A673 (cell line): Measurements from ENCODE around the gene SPPL2B. TPM values are rescaled to one million over a fixed set of nuclear protein-coding genes. Genes with fewer than 3 reads are reported as not detected.

Experiments
- BruUV-seq: library from RNA; stranded (reverse); fragments of 400-500 nt; replicated peaks from 2 replicates; lab custom pipeline; 2021; lab: Mats Ljungman, UMichigan
- CTCF ChIA-PET: fragments of 300-600 bp; sonication (Branson Sonifier 250); formaldehyde crosslinking; loops from one replicate; lab custom pipeline; 2022; ENCODE audit warnings: antibody characterized with exemption; lab: Charles Lee
- POLR2A ChIA-PET: fragments of 300-600 bp; sonication (Branson Sonifier 250); formaldehyde crosslinking; loops from one replicate; lab custom pipeline; 2022; ENCODE audit warnings: antibody characterized with exemption; ENCODE audit not compliant: low non-redundant PET; lab: Charles Lee
- DNase-seq: peaks from one replicate; pipeline ENCODE4 v3.0.0-alpha.2; 2015; ENCODE audit warnings: low spot score
- H3K27ac ChIP-seq: fragments of 200-600 bp; sonication (generic); 2 replicates; pipeline ENCODE4 v1.5.1; 2016; ENCODE audit warnings: mixed run types, low read depth, mild to moderate bottlenecking, mixed read lengths, antibody characterized with exemption, low read length; ENCODE audit not compliant: poor library complexity, severe bottlenecking
- H3K27me3 ChIP-seq: fragments of 200-600 bp; sonication (generic); replicated peaks from 2 replicates; pipeline ENCODE4 v1.6.1; 2017; ENCODE audit warnings: mixed run types, low read depth, mild to moderate bottlenecking, mixed read lengths, antibody characterized with exemption, low read length; ENCODE audit not compliant: insufficient read depth, poor library complexity
- H3K36me3 ChIP-seq: fragments of 200-600 bp; sonication (generic); 2 replicates; pipeline ENCODE4 v1.6.1; 2016; ENCODE audit warnings: mixed run types, mild to moderate bottlenecking, mixed read lengths, antibody characterized with exemption, low read length; ENCODE audit not compliant: insufficient read depth, poor library complexity, severe bottlenecking
- H3K4me1 ChIP-seq: fragments of 200-600 bp; sonication (generic); 2 replicates; pipeline ENCODE4 v1.6.1; 2017; ENCODE audit warnings: mixed run types, mild to moderate bottlenecking, mixed read lengths, antibody characterized with exemption, low read length; ENCODE audit not compliant: insufficient read depth, poor library complexity, severe bottlenecking
- H3K4me3 ChIP-seq: fragments of 200-600 bp; sonication (generic); 2 replicates; pipeline ENCODE4 v1.5.1; 2016; ENCODE audit warnings: low read depth, mixed run types, mild to moderate bottlenecking, mixed read lengths, low read length; ENCODE audit not compliant: poor library complexity, severe bottlenecking
- H3K9me3 ChIP-seq: fragments of 200-600 bp; sonication (generic); 2 replicates; pipeline ENCODE4 v1.6.1; 2016; ENCODE audit warnings: mixed run types, low read depth, mild to moderate bottlenecking, mixed read lengths, antibody characterized with exemption, low read length; ENCODE audit not compliant: poor library complexity, severe bottlenecking
- EZH2 ChIP-seq: fragments of 200-600 bp; sonication (generic); IDR thresholded peaks from 2 replicates; pipeline ENCODE4 v1.6.1; 2017; ENCODE audit warnings: borderline replicate concordance, low read depth, mild to moderate bottlenecking, mixed read lengths, antibody characterized with exemption, low read length; ENCODE audit not compliant: poor library complexity, severe bottlenecking
- intact Hi-C: fragments of 100-400 bp; cut with micrococcal nuclease; formaldehyde crosslinking; loops from one replicate; pipeline ENCODE4 v1.10.0; 2022; ENCODE audit not compliant: unreplicated experiment
- total RNA-seq: library from RNA; stranded (reverse); gene quantifications from 2 replicates; pipeline ENCODE4 v1.2.3, GENCODE V29; 2021
- TF ChIP-seq, protein P1 (sequence below): fragments of 300-800, 200-600 bp; sonication (generic); conservative IDR thresholded peaks from 2 replicates; pipeline ENCODE4 v1.5.1; 2017; ENCODE audit warnings: low read depth, mild to moderate bottlenecking, antibody characterized with exemption, low read length, moderate library complexity, mixed read lengths

Gene SPPL2B
- total RNA-seq, 1 experiment from 2014 or later, result 86.8 TPM

DNA sequence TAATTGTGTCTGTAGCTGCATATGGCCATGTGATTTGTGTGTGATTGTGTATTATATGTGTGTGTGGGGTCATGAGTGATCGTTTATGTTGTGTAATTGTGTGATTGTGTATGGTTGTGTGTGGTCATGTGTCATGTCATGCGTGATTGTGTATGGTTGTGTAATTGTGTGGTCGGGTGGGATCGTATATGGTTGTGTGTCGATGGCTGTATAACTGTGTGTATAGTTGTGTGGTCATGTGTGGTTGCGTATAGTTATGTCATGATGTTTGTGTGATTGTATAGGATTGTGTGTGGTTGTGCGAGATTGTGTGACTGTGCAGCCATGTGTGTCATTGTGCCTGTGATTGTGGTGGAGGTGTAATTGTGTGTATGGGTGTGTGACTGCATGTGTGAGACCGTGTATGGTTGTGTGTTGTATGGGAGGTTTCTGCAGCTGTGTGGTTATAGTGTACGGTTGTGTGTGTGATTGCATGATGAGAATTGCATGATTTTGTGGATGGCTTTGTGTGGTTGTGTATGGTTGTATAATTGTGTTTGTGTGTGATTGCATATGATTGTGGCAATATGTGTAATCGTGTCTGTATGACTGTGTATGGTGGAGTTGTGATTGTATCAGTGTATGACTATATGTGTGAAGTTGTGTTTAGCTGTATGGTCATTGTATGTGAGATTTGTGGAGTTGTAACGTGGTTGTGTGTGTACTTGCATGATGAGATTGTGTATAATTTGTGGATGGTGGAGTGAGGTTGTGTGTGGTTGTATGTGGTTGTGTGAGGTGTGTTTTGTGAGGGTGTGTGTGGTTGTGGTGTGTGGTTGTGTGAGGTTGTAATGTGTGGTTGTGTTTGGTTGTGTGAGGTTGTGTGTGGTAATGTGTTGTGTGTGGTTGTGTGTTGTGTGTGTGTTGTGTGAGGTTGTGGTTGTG is 33.8 kb downstream of the SPPL2B start:
- no peak overlapping the region for H3K27ac ChIP-seq
- intact Hi-C loops, result no loop called here
- POLR2A ChIA-PET, result no interaction called here
- H3K36me3 ChIP-seq, result no peaks in the 10 kb centered on the region
- CTCF ChIA-PET, result no interaction called here
- peaks cover 22% of the 10 kb centered on the region for H3K27me3 ChIP-seq
- DNase-seq, result no peak
- no peaks in the 10 kb centered on the region for H3K4me1 ChIP-seq
- no TSS peak for BruUV-seq
- H3K9me3 ChIP-seq, result no peaks in the 10 kb centered on the region
- TF ChIP-seq EZH2, result no peak
- TF ChIP-seq, protein P1, sequence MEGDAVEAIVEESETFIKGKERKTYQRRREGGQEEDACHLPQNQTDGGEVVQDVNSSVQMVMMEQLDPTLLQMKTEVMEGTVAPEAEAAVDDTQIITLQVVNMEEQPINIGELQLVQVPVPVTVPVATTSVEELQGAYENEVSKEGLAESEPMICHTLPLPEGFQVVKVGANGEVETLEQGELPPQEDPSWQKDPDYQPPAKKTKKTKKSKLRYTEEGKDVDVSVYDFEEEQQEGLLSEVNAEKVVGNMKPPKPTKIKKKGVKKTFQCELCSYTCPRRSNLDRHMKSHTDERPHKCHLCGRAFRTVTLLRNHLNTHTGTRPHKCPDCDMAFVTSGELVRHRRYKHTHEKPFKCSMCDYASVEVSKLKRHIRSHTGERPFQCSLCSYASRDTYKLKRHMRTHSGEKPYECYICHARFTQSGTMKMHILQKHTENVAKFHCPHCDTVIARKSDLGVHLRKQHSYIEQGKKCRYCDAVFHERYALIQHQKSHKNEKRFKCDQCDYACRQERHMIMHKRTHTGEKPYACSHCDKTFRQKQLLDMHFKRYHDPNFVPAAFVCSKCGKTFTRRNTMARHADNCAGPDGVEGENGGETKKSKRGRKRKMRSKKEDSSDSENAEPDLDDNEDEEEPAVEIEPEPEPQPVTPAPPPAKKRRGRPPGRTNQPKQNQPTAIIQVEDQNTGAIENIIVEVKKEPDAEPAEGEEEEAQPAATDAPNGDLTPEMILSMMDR, result no peak
- H3K4me3 ChIP-seq, result no peak overlapping the region

DNA sequence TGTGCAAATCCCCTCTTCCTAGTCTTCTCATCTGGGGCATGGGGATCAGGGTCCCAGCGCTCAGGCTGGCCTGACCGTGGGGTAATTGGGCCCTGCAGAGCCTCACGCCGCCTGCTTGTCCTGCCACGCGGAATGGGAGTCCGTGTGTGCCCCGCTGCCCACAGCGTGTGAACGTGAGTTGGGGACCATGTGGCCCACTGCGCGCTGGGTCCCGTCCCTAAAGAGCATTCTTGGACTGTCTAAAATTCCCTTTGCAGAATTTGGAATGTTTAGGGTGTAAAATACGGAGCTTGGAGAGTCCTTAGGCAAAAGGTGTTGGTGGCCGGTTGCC is 34.5 kb downstream of the SPPL2B start:
- DNase-seq, result no peak
- CTCF ChIA-PET, result no interaction called here
- Histone ChIP-seq H3K9me3 (no peaks in the 10 kb centered on the region), H3K36me3 (no peaks in the 10 kb centered on the region), H3K27ac (no peak overlapping the region), H3K4me1 (no peaks in the 10 kb centered on the region), H3K27me3 (peaks cover 22% of the 10 kb centered on the region), H3K4me3 (no peak overlapping the region)
- intact Hi-C loops, result no loop called here
- TF ChIP-seq, protein P1, result no peak
- TF ChIP-seq EZH2, result no peak
- POLR2A ChIA-PET, result interaction anchor here (0.9 kb wide), 1 partner anchor 32 kb away, joined by 5 read pairs; no protein-coding TSS in a partner anchor
- BruUV-seq, result no TSS peak

DNA sequence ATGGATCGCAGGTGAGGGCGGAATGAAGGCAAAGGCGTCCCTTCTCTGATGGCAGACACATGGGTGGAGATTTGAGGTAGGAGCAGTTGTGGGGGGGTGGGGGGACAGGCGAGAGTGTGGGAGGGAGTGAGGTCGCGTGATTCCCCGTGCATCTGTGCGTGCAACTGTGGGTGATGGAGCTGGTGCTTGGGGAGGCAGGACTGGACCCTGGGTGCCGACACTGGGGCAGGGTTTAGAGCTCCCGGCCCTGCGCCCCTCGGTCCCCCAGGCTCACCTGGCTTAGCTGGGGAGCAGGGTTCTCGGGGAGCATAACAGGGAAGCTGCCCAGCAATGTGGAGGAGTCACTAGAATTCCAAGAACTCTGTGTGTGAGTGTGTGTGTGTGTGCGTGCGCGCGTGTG is 34.9 kb downstream of the SPPL2B start:
- H3K27me3 ChIP-seq, result peaks cover 21% of the 10 kb centered on the region
- no peaks in the 10 kb centered on the region for H3K9me3 ChIP-seq
- no peak for TF ChIP-seq EZH2
- TF ChIP-seq, protein P1, result no peak
- intact Hi-C loops, result no loop called here
- H3K4me3 ChIP-seq, result no peak overlapping the region
- POLR2A ChIA-PET, result interaction anchor here (0.9 kb wide), 1 partner anchor 32 kb away, joined by 5 read pairs; no protein-coding TSS in a partner anchor
- no peak for DNase-seq
- H3K27ac ChIP-seq, result no peak overlapping the region
- H3K4me1 ChIP-seq, result no peaks in the 10 kb centered on the region
- no TSS peak for BruUV-seq
- CTCF ChIA-PET, result no interaction called here
- H3K36me3 ChIP-seq, result no peaks in the 10 kb centered on the region
